Mononuclear cell (primary cell): ENCODE results near the gene BPIFA2. TPM values are rescaled to one million over a fixed set of nuclear protein-coding genes. Genes with fewer than 3 reads are reported as not detected.
"Not testable (repeated sequence)": the region's sequence is repeated elsewhere in the genome, so short reads cannot be mapped to it uniquely, and the experiment has no call there.

Source experiments
- H3K27me3 ChIP-seq: 2 replicates; pipeline ENCODE4 v1.6.0; 2011; ENCODE audit warnings: low read length, control low read depth; ENCODE audit not compliant: insufficient read depth
- H3K4me1 ChIP-seq: 2 replicates; pipeline ENCODE4 v1.5.1; 2011; ENCODE audit warnings: mild to moderate bottlenecking, low read length, control low read depth; ENCODE audit not compliant: insufficient read depth
- H3K4me3 ChIP-seq: 2 replicates; pipeline ENCODE4 v1.5.1; 2011; ENCODE audit warnings: mild to moderate bottlenecking, low read length, moderate library complexity
- H3K9me3 ChIP-seq: 2 replicates; pipeline ENCODE4 v1.5.1; 2011; ENCODE audit warnings: low read depth, mild to moderate bottlenecking, control low read depth, low read length
- total RNA-seq: library from RNA; depleted of rRNA; stranded (reverse); fragments of >200 nt; gene quantifications from one replicate; pipeline ENCODE4 v1.2.3, GENCODE V29; 2012

The BPIFA2 gene
- not detected for total RNA-seq

GRCh38 chr20:33167859-33168258 is at the start of gene BPIFA2:
Gene BPIFA2, plus strand, starts transcription at chr20:33168159. Its CDS starts 987 bp downstream, at chr20:33169146.
- Histone ChIP-seq H3K4me3 (no peak within 1 kb of the TSS), H3K9me3 (peaks cover 8% of the 10 kb centered on the region)

GRCh38 chr20:33119725-33120720 is 47.9 kb upstream of the BPIFA2 start:
- H3K4me1 ChIP-seq = no peaks in the 10 kb centered on the region
- H3K27me3 ChIP-seq = no peaks in the 10 kb centered on the region
- H3K9me3 ChIP-seq = no peaks in the 10 kb centered on the region
- H3K4me3 ChIP-seq = no peak overlapping the region

More at GRCh38 chr20:33167859-33168258, at the start of gene BPIFA2:
- Histone ChIP-seq H3K4me1 (no peaks in the 10 kb centered on the region), H3K27me3 (no peaks in the 10 kb centered on the region)

GRCh38 chr20:33120934-33121333 is 47.0 kb upstream of the BPIFA2 start:
- no peak overlapping the region for H3K4me3 ChIP-seq
- no peaks in the 10 kb centered on the region for H3K27me3 ChIP-seq
- no peaks in the 10 kb centered on the region for H3K4me1 ChIP-seq
- no peaks in the 10 kb centered on the region for H3K9me3 ChIP-seq

- not testable (repeated sequence) for H3K4me1 ChIP-seq, H3K27me3 ChIP-seq, H3K9me3 ChIP-seq
Observed at GRCh38 chr20:33122297-33122696, 45.7 kb upstream of the BPIFA2 start.

GRCh38 chr20:33124261-33124660 is 43.7 kb upstream of the BPIFA2 start:
- H3K27me3 ChIP-seq = no peaks in the 10 kb centered on the region
- H3K4me3 ChIP-seq = no peak overlapping the region
- H3K4me1 ChIP-seq = no peaks in the 10 kb centered on the region
- H3K9me3 ChIP-seq = no peaks in the 10 kb centered on the region

More at GRCh38 chr20:33122297-33122696, 45.7 kb upstream of the BPIFA2 start:
- not testable (repeated sequence) for H3K4me3 ChIP-seq

GRCh38 chr20:33124994-33125393 is 43.0 kb upstream of the BPIFA2 start:
- Histone ChIP-seq H3K4me3 (no peak overlapping the region), H3K27me3 (no peaks in the 10 kb centered on the region), H3K9me3 (no peaks in the 10 kb centered on the region), H3K4me1 (no peaks in the 10 kb centered on the region)

GRCh38 chr20:33125983-33126382 is 42.0 kb upstream of the BPIFA2 start:
- no peak overlapping the region for H3K4me3 ChIP-seq
- H3K27me3 ChIP-seq = no peaks in the 10 kb centered on the region
- H3K4me1 ChIP-seq = no peaks in the 10 kb centered on the region

GRCh38 chr20:33127422-33128097 is 40.4 kb upstream of the BPIFA2 start:
- no peaks in the 10 kb centered on the region for H3K27me3 ChIP-seq
- no peak overlapping the region for H3K4me3 ChIP-seq
- H3K9me3 ChIP-seq = no peaks in the 10 kb centered on the region
- no peaks in the 10 kb centered on the region for H3K4me1 ChIP-seq

More at GRCh38 chr20:33125983-33126382, 42.0 kb upstream of the BPIFA2 start:
- H3K9me3 ChIP-seq = no peaks in the 10 kb centered on the region

- H3K9me3 ChIP-seq = no peaks in the 10 kb centered on the region
- H3K4me3 ChIP-seq = no peak overlapping the region
- no peaks in the 10 kb centered on the region for H3K27me3 ChIP-seq
- H3K4me1 ChIP-seq = no peaks in the 10 kb centered on the region
Observed at GRCh38 chr20:33130568-33131061, 37.3 kb upstream of the BPIFA2 start.

GRCh38 chr20:33131949-33132473 is 35.9 kb upstream of the BPIFA2 start:
- Histone ChIP-seq H3K9me3 (no peaks in the 10 kb centered on the region), H3K4me3 (no peak overlapping the region), H3K27me3 (no peaks in the 10 kb centered on the region), H3K4me1 (no peaks in the 10 kb centered on the region)

- Histone ChIP-seq H3K4me1 (no peaks in the 10 kb centered on the region), H3K27me3 (no peaks in the 10 kb centered on the region), H3K9me3 (no peaks in the 10 kb centered on the region), H3K4me3 (no peak overlapping the region)
Observed at GRCh38 chr20:33132513-33133372, 35.2 kb upstream of the BPIFA2 start.

GRCh38 chr20:33133373-33133941 is 34.5 kb upstream of the BPIFA2 start:
- H3K4me3 ChIP-seq = no peak overlapping the region
- H3K4me1 ChIP-seq = no peaks in the 10 kb centered on the region
- H3K9me3 ChIP-seq = no peaks in the 10 kb centered on the region
- H3K27me3 ChIP-seq = no peaks in the 10 kb centered on the region

GRCh38 chr20:33137195-33137594 is 30.8 kb upstream of the BPIFA2 start:
- Histone ChIP-seq H3K4me1 (no peaks in the 10 kb centered on the region), H3K27me3 (no peaks in the 10 kb centered on the region), H3K9me3 (no peaks in the 10 kb centered on the region), H3K4me3 (no peak overlapping the region)

GRCh38 chr20:33139467-33139866 is 28.5 kb upstream of the BPIFA2 start:
- Histone ChIP-seq H3K9me3 (no peaks in the 10 kb centered on the region), H3K4me3 (no peak overlapping the region), H3K27me3 (peaks cover 4% of the 10 kb centered on the region), H3K4me1 (no peaks in the 10 kb centered on the region)
